HL-60/S4 treated with phorbol 12-myristate 13-acetate at 8.2 ng/mL for 4 days and 3 days (cell line): Measurements from ENCODE around the gene UBALD1.

Source experiments
- in situ Hi-C: fragments of 300-500 bp; cut with MboI; formaldehyde crosslinking; loops from 2 replicates; pipeline ENCODE4 v1.15.0; 2022; ENCODE audit warnings: low sequenced_read_pairs

UBALD1 gene

DNA sequence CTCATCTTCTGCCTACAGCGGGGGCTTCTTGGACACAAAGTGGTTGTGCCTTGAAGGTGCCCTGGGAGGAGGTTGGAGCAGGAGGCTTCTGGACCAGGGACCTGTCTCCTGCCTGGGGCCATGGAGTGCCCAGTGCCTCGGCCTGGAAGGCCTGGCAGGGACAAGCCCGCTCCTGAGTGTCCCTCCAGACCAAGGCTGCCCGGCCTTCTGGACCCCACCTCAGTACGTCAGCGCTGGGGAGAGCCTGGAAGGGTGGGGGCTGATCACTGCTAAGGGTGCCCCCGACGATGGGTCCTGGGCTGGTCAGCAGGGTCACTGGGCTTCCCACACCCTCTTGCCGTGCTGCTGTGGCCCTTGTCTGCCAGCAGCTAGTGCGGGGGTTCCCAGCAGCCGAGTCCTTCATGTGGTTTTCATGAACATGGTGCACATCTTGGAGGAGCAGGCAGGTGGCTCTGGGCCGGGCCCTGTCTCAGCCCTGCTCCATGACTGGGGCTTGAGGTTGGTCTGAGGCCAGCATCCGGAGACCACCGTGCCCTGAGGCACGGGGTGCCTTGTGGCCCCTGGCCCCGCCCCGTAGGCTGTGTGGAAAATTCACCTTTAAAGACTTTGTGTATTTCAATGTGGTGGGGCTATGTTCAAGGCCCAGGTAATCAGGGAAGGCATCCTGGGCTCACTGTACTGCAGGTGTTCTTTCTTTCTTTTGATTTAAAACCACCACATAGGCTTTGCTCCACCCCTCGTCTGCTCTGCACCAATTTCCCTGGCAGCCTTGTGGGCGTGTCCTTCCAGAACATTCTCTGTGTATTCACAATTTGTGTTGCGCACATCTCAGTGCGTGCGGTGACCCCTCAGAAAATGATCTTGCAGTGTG lies 32.3 kb upstream of the UBALD1 start:
- in situ Hi-C loops: no loop called here

DNA sequence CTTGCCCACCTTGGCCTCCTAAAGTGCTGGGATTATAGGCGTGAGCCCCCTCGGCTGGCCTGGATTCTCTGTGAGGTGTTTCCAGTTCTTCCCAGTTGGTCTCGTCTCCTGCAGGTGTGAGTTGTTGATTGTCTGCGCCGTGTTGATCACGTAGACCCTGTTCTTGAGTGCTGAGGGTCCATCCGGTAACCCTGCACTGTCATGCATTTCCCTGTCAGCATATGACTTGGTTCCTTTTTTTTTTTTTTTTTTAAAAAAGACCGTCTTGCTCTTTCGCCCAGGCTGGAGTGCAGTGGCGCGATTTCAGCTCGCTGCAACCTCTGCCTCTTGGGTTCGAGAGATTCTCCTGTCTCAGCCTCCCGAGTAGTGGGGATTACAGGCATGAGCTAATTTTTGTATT lies 27.2 kb upstream of the UBALD1 start:
- in situ Hi-C loops: no loop called here

- in situ Hi-C loops: no loop called here
Measured at GRCh38 chr16:4641306-4641687, 26.6 kb upstream of the UBALD1 start.

DNA sequence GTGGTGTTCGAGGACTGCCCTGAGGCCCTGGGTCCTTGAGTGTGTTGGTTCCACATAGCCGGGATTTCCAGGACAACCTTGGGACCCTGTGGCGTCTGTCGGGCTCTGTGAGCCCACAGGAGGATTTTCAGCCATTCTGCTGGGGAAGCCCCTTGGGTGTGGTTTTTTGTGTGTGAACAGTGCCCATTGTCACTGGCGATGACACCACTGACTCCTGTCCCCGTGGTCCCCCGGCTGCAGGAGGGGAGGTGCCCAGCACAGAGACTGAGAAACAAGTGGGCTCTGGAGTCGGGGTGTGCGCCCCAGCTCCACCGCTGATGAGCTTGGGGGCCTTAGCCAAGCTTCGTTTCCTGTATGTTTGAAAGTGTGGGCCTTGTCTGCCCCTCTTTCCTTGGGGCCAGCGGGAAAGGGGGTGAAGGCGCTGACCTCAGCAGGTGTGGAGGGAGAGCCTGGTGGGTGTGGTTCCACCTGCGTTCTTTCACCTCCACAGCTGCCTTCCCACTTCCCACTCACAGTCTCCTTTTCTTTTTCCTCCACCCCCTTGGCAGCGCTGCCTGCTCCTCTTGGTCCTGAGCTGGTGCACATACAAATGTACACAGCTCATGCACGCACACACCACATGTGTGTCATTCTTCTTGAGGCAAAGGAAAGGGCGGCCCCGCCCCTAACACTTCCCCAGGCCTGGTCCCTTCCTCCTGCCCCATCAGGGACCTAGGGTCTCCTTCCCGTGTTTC lies 26.1 kb upstream of the UBALD1 start:
- in situ Hi-C loops: no loop called here

DNA sequence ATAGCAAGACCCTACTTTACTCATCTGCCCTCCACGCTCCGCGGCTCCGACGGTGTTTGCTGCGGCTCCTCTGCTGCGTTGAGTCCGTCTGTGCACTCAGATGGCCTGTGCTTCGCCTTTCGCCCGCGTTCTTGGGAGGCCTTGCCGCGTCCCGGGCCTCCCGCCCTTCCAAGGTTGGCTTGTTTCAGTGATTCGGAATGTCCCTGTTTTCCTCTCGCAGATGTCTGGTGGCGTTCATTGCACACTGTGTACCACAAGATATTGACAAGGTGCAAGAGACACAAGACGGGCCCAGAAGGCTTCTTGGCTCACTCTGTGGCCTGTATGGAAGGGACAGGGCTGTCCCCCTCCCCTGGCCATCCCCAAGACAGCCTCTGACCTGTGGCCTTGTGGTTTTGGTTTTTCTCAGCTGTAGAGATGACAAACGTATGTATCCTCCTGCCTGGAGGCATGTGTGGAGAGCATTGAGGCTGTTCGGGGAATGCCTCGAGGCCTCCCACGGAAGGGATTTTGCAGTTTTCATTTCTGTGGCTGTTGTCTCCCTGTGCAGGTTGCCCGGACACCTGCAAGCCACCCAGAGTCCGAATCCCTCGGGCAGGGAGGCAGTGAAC lies 25.3 kb upstream of the UBALD1 start:
- in situ Hi-C loops: no loop called here

DNA sequence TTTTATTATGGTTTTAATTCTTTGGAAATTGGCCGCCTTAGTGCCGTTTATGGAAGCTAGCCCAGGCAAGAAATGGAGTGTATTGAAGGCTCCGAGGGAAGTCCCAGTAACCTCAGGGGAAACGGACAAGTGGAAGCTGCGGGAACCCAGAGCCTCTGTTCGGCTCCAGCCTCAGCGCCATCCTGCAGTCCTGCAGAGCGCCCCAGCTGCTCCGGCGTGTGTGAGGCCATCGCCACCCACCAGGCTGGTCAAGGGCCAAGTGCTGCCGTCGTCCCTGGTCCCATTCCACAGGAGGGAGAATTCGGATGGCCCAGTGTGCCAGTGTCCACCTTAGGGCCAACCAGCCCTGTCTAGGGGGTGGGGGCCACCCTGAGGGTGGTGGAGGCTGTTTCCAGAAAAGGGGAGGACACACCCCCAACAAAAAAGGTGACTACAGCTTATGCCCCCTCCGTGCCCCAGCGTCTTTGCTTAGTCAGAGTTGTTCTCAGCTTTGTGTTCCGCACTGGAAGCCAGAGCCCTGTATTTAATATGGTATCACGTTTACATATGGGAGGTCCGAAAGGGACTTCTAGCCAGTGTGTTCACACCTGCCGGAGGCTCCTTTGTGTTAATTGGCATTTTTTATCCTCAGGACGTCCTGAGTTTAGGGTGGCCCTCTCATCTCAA lies 22.9 kb upstream of the UBALD1 start:
- in situ Hi-C loops: no loop called here

- in situ Hi-C loops: no loop called here
Measured at GRCh38 chr16:4636196-4636595, 21.5 kb upstream of the UBALD1 start.

DNA sequence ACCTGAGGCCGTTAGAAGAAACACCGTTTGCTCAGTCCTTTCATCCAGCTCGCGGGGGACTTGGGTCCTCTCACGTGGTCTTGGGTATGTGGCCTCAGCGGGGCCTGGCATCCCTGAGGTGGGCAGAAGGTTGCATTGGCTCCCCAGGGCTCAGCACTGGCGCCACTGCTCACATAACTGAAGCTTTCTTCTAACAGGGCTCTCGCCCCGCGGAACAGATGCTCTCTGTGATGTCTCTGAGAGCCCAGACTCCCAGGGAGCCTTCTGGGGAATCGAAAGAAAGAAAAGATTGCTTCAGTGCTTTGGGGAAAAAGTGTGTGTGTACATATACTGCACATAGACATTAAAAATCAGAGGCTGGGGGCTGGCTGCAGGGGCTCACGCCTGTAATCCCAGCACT lies 20.1 kb upstream of the UBALD1 start:
- in situ Hi-C loops: no loop called here

DNA sequence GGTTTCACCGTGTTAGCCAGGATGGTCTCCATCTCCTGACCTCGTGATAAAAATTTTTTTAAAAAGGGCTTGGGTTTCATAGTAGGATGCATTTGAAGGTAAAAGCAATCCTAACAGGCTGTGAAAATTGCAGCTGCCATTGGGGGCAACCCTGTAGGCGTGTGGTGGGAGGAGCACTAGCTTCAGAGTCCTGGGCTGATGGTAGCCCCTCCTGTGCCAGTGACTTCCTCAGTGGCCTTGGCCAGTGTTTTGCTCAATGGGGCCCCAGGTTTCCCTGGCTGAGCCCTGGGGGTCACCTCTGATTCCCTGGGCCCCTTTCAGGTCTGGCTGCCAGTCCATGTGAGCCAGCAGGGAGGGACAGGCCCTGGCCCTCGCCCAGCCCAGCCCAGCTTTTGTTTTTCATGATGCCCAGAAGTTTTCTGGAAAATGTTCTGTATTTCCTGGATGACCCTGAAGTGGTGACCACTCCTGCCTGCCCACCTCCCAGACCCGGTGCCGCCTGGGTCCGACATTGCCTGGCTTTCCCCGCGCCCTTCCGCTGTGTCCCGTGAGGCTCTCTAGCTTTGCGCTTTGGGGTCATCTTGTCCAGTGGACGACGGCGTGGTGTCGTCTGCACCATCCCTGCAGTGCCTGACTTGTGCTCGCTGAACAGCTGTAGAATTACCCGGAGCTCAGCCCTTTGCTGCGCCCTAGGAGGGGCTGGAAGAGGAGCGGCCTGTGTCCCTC lies 19.4 kb upstream of the UBALD1 start:
- in situ Hi-C loops: no loop called here

DNA sequence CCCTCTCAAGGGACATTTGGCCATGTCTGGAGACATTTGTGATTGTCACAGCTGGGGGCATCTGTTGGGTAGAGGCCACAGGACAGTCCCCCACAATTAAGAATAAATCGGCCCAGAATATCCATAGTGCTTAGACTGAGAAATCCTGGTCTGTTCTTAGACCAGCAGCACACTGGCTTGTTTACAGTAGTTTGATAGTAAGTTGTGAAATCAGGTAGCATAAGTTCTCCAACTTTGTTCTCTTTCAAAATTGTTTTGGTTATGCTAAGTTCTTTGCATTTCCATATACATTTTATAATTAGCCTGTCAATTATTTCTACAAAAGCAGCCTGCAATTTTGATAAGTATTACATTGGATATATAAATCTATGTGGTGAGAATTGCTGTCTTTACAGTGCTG lies 16.8 kb upstream of the UBALD1 start:
- in situ Hi-C loops: no loop called here

- in situ Hi-C loops: no loop called here
Measured at GRCh38 chr16:4628283-4628682, 13.6 kb upstream of the UBALD1 start.

- in situ Hi-C loops: no loop called here
Measured at GRCh38 chr16:4626396-4626795, 11.7 kb upstream of the UBALD1 start.

DNA sequence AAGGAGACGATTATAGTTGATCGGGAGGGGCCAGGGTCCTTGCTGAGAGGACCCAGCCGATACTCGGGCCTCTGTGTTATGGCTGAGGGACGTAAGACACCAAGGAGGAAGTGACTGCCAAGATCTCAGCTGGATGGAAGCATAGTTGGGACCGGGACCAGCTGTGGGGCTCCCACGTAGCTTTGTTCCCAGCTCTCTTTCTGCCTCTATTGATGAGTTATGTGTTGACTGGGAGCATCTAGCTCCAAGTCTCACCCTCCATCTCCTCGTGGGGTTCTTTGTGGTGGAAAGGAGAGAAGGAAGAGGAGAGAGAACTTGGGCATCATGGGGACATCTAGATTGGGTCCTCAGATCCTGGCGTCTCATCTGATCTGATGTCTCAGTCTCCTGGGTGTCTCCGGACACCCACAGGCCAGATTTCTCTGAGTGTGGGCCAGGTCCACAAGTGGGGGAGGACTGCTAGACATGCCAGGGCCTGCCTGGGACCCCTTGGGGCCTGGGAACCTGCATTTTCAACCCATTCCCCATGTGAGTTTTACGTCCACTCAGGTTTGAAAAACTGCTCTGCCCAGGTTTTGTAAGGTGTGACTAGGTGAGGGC lies 11.0 kb upstream of the UBALD1 start:
- in situ Hi-C loops: no loop called here

DNA sequence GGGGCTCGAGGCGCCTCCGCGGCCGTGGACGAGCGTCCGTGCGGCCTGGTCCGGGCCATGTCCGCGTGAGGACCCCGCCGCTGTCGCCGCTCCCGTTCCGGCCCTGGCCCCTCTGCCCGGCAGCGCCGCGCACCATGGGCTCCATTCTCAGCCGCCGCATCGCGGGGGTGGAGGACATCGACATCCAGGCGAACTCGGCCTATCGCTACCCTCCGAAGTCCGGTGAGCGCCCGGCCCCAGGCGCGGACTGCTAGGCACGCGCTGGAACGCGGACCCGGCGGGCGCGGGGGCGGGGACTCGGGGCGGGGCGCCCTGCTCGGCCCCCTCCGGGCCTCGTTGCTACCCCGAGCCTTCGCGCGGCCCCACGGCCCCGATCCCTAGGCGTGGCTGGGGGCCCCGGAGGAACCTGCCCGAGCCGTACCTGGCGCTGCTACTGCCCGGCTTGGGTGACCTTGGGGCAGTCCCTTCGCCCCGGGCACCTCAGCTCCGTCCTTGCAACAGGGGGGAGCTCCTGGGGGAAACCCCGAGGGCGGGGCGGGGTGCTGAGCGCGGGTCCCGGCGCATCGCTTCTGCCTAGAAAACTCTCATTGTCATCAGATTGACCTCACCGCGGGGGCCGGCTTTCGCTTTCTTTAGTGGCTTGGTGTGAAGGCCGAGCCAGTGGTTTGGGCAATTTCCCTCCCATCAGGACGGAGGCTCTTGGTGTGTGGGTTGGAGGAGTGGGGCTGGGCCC lies 10.3 kb upstream of the UBALD1 start:
- in situ Hi-C loops: no loop called here

- in situ Hi-C loops: no loop called here
Measured at GRCh38 chr16:4624015-4624826, 9.5 kb upstream of the UBALD1 start, which contains the start of gene MGRN1. Gene MGRN1 (plus strand): TSS chr16:4624826. CDS start chr16:4624961, 135 bp downstream.

GRCh38 chr16:4623593-4623992 lies 8.9 kb upstream of the UBALD1 start:
- in situ Hi-C loops: no loop called here

DNA sequence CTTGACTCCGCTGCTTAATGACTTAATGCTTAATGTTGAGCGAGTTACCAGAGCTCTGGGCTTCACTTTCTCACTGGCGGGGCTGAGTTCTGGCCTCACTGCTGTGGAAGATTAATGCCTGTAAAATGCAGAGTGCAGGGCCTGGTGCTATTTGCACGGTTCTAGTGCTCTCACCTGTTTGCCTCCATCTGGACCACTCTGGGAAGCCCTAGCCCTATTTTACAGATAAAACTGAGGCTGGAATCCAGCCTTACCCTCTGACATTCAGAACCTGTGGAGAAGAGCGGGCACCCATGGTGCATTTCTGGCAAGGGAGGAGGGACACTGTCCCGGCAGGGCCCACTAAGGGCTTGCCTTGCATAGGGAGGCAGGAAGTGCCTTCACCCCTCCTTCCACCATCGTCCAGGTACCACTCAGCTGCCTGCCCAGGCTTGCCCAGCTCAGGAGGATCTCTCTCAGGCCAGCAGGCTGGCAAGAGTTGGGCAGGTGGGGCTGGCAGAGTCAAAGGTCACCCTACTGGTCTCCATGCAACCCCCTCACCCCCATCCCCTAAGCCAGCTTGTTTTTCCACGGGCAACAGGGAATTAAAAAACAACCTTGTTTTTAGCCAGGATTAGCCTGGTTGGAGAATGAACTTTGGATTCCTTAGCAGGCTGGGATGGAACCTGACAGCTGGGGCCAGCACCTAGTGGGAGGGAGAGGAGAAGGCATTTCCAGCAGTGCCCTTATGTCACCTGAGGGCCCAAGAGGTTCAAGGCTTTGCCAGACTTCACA lies 4.1 kb upstream of the UBALD1 start:
- in situ Hi-C loops: no loop called here

DNA sequence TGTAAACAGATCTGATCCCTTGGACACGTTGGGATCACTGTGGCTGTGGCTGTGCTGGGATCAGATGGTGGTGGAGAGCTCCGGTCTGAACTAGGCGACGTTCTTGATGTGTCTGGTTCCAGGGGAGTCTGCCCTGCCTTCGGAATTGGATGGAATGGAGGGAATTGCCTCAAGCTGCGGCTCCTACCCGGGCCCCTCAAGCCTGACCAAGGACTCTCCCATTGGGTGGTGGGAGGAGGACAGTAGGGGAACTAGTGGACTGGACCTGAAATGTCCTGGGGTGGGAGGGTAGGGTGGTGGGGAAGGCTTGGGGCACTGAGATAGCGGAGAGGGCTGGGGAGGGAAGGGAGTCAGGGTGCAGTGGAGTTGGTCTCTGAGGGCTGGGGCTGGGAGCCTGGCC lies 3.2 kb upstream of the UBALD1 start:
- in situ Hi-C loops: no loop called here
